ENCODE measurements around the gene GPC3. TPM values are rescaled to one million over a fixed set of nuclear protein-coding genes. Genes with fewer than 3 reads are reported as not detected.

The GPC3 gene
- total RNA-seq, 1 donor, result not detected

DNA sequence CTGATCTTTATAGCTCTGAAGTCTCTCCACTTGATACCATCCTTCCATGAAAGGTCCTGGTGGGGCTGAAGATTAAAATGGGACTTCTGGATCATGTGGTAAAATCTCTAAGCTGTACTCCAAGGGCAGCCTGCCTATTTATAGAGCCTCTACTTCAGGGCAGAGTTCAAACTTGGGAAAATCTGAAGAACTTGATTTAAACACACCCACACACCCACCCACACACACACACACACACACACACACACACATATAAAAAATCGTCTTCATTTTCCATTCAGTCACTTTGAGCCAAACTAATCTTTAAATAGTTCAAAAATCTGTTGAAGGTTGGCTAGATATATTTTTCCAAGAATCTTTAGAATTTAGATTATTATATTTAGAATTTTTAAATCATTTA, 335.2 kb downstream of the GPC3 start:
- Histone ChIP-seq H3K27ac (ENCODE audit: low read depth, low read length) (no peak overlapping the region), H4K20me1 (ENCODE audit: insufficient read depth, low read length) (no peaks in the 10 kb centered on the region), H3K4me2 (ENCODE audit: insufficient read depth, low read length) (no peak overlapping the region), H2AFZ (ENCODE audit: low read length) (no peak overlapping the region), H3K27me3 (ENCODE audit: insufficient read depth, low read length) (no peaks in the 10 kb centered on the region), H3K4me1 (ENCODE audit: insufficient read depth, low read length) (peaks cover 10% of the 10 kb centered on the region), H3K9me3 (ENCODE audit: low read depth, low read length) (no peaks in the 10 kb centered on the region), H3K4me3 (ENCODE audit: insufficient read depth, low read length) (no peak overlapping the region), H3K36me3 (ENCODE audit: insufficient read depth, low read length) (no peaks in the 10 kb centered on the region), H3K79me2 (ENCODE audit: insufficient read depth, low read length) (no peaks in the 10 kb centered on the region)
- DNase-seq (ENCODE audit: insufficient read length, low spot score, missing footprints), result no peak
- TF ChIP-seq CTCF (IDR thresholded peaks at IDR 0.05; ENCODE audit: extremely low read depth, low read depth, low read length), result no peak

DNA sequence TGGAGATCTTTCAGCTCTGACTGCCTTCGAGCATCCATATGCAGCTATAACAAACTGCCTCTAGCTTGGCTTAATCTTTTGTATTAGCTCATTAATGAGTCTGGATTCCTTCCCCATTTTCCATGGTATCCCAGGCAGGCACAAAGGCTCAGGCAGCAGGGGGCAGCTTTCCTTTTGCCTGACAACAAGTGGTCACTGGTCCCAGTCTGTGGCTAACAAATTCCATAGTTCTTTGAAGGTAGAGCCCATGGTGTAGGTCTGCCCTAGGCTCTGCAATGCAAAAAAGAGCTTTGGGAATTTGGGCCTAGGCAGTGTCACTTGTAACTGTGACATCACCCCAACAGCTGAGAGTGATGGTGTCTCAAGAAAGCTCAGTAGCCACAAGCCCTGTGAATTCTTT, 335.7 kb downstream of the GPC3 start:
- no peak for TF ChIP-seq CTCF (IDR thresholded peaks at IDR 0.05; ENCODE audit: extremely low read depth, low read depth, low read length)
- Histone ChIP-seq H3K36me3 (ENCODE audit: insufficient read depth, low read length) (no peaks in the 10 kb centered on the region), H3K9me3 (ENCODE audit: low read depth, low read length) (no peaks in the 10 kb centered on the region)

GRCh38 chrX:133648594-133648993, 336.8 kb downstream of the GPC3 start:
- no peak overlapping the region for H2AFZ ChIP-seq (ENCODE audit: low read length)
- H3K27me3 ChIP-seq (ENCODE audit: insufficient read depth, low read length), result no peaks in the 10 kb centered on the region
- H4K20me1 ChIP-seq (ENCODE audit: insufficient read depth, low read length), result no peaks in the 10 kb centered on the region
- no peaks in the 10 kb centered on the region for H3K79me2 ChIP-seq (ENCODE audit: insufficient read depth, low read length)
- DNase-seq (ENCODE audit: insufficient read length, low spot score, missing footprints), result peak; percentile 26
- TF ChIP-seq CTCF (IDR thresholded peaks at IDR 0.05; ENCODE audit: extremely low read depth, low read depth, low read length), result no peak
- no peaks in the 10 kb centered on the region for H3K36me3 ChIP-seq (ENCODE audit: insufficient read depth, low read length)
- H3K4me2 ChIP-seq (ENCODE audit: insufficient read depth, low read length), result no peak overlapping the region
- H3K9me3 ChIP-seq (ENCODE audit: low read depth, low read length), result no peaks in the 10 kb centered on the region
- peaks cover 7% of the 10 kb centered on the region for H3K4me1 ChIP-seq (ENCODE audit: insufficient read depth, low read length)
- H3K4me3 ChIP-seq (ENCODE audit: insufficient read depth, low read length), result no peak overlapping the region
- no peak overlapping the region for H3K27ac ChIP-seq (ENCODE audit: low read depth, low read length)

More for the DNA sequence above, 335.7 kb downstream of the GPC3 start:
- Histone ChIP-seq H3K4me1 (ENCODE audit: insufficient read depth, low read length) (peaks cover 7% of the 10 kb centered on the region), H3K27ac (ENCODE audit: low read depth, low read length) (no peak overlapping the region), H3K27me3 (ENCODE audit: insufficient read depth, low read length) (no peaks in the 10 kb centered on the region), H3K4me3 (ENCODE audit: insufficient read depth, low read length) (no peak overlapping the region), H4K20me1 (ENCODE audit: insufficient read depth, low read length) (no peaks in the 10 kb centered on the region), H3K4me2 (ENCODE audit: insufficient read depth, low read length) (no peak overlapping the region), H2AFZ (ENCODE audit: low read length) (no peak overlapping the region), H3K79me2 (ENCODE audit: insufficient read depth, low read length) (no peaks in the 10 kb centered on the region)
- no peak for DNase-seq (ENCODE audit: insufficient read length, low spot score, missing footprints)

DNA sequence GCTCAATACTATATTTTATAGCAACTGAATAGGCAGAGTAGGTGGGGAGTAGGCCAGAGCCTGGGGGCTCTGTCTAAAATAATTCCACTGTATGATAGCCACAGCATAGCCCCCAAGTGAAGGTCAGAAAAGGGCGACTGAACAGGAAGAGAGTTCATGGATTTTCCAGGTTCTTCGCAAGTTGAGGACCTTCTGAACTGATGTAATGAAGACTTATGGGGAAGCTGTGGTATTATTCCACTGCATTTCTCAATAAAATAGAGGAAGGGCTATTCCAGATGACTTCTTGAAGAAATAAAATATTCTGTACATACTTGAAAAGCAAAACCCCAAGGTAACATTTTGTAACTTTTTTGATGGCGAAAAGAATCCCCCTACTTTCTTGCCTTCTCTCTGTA, 338.7 kb downstream of the GPC3 start:
- Histone ChIP-seq H3K27me3 (ENCODE audit: insufficient read depth, low read length) (no peaks in the 10 kb centered on the region), H3K4me1 (ENCODE audit: insufficient read depth, low read length) (peaks cover 7% of the 10 kb centered on the region), H3K4me3 (ENCODE audit: insufficient read depth, low read length) (no peak overlapping the region), H4K20me1 (ENCODE audit: insufficient read depth, low read length) (no peaks in the 10 kb centered on the region), H3K4me2 (ENCODE audit: insufficient read depth, low read length) (peak overlapping the region; percentile 47), H3K9me3 (ENCODE audit: low read depth, low read length) (no peaks in the 10 kb centered on the region), H3K36me3 (ENCODE audit: insufficient read depth, low read length) (no peaks in the 10 kb centered on the region), H3K79me2 (ENCODE audit: insufficient read depth, low read length) (no peaks in the 10 kb centered on the region), H2AFZ (ENCODE audit: low read length) (peak overlapping the region; percentile 17), H3K27ac (ENCODE audit: low read depth, low read length) (peak overlapping the region; percentile 43)
- TF ChIP-seq CTCF (IDR thresholded peaks at IDR 0.05; ENCODE audit: extremely low read depth, low read depth, low read length), result no peak
- DNase-seq (ENCODE audit: insufficient read length, low spot score, missing footprints), result no peak

Data from osteoblast (primary cell).